Neural cell (in vitro differentiated cells): Measurements from ENCODE around the gene ZFP36L2.

Experiments
- CTCF ChIP-seq: fragments of 450-650 bp; IDR thresholded peaks from 2 replicates; pipeline ENCODE4 v1.5.1; 2014; ENCODE audit warnings: antibody characterized with exemption, mild to moderate bottlenecking, moderate library complexity; ENCODE audit not compliant: poor library complexity, severe bottlenecking
- EZH2 ChIP-seq: fragments of 200-600, 300-800 bp; shearing (Covaris generic), sonication (generic); IDR thresholded peaks from 2 replicates; pipeline ENCODE4 v1.6.1; 2014; ENCODE audit warnings: antibody characterized with exemption, low read length, borderline replicate concordance, mild to moderate bottlenecking; ENCODE audit not compliant: insufficient read depth, poor library complexity, severe bottlenecking
- MXI1 ChIP-seq: fragments of 450-650 bp; conservative IDR thresholded peaks from 2 replicates; pipeline ENCODE4 v1.6.1; 2014; ENCODE audit warnings: antibody characterized with exemption, mild to moderate bottlenecking; ENCODE audit not compliant: poor library complexity, severe bottlenecking
- POLR2AphosphoS5 ChIP-seq: IDR thresholded peaks from 2 replicates; pipeline ENCODE4 v1.6.1; 2012
- REST ChIP-seq: IDR thresholded peaks from 2 replicates; pipeline ENCODE4 v1.6.1; 2012; ENCODE audit warnings: borderline replicate concordance
- SMC3 ChIP-seq: fragments of 450-650 bp; conservative IDR thresholded peaks from 2 replicates; pipeline ENCODE4 v1.6.1; 2014; ENCODE audit warnings: antibody characterized with exemption, mild to moderate bottlenecking, moderate library complexity; ENCODE audit not compliant: poor library complexity
- TAF1 ChIP-seq: IDR thresholded peaks from 2 replicates; pipeline ENCODE4 v1.6.1; 2012; ENCODE audit warnings: low read depth

GRCh38 chr2:43225788-43226557 is 433 bp downstream of the ZFP36L2 start:
- no peak for TF ChIP-seq CTCF
- TF ChIP-seq TAF1, result no peak
- no peak for TF ChIP-seq REST
- TF ChIP-seq EZH2, result peak; percentile 93
- no peak for TF ChIP-seq SMC3
- TF ChIP-seq MXI1, result no peak
- TF ChIP-seq POLR2AphosphoS5, result no peak
